GM10248 (cell line): Measurements from ENCODE around the gene GREB1.
"Not testable (repeated sequence)": the region's sequence is repeated elsewhere in the genome, so short reads cannot be mapped to it uniquely, and the experiment has no call there.

Source experiments
- CTCF ChIA-PET: fragments of 300-600 bp; sonication (Branson Sonifier 250); formaldehyde crosslinking; extraction: SDS; loops from one replicate; lab custom pipeline; 2021; ENCODE audit warnings: antibody characterized with exemption; lab: Yijun Ruan, JAX
- POLR2A ChIA-PET: fragments of 350-650 bp; sonication (Branson Sonifier 250); formaldehyde crosslinking; extraction: SDS; loops from one replicate; lab custom pipeline; 2020; ENCODE audit warnings: antibody characterized with exemption; lab: Yijun Ruan, JAX
- DNase-seq: peaks from one replicate; pipeline ENCODE4 v3.0.0; 2012; ENCODE audit errors: extremely low spot score
- CTCF ChIP-seq: IDR thresholded peaks from 2 replicates; pipeline ENCODE4 v1.5.1; 2012; ENCODE audit warnings: mild to moderate bottlenecking, low read depth; ENCODE audit errors: extremely low read depth, missing control alignments, control extremely low read depth

Gene GREB1

DNA sequence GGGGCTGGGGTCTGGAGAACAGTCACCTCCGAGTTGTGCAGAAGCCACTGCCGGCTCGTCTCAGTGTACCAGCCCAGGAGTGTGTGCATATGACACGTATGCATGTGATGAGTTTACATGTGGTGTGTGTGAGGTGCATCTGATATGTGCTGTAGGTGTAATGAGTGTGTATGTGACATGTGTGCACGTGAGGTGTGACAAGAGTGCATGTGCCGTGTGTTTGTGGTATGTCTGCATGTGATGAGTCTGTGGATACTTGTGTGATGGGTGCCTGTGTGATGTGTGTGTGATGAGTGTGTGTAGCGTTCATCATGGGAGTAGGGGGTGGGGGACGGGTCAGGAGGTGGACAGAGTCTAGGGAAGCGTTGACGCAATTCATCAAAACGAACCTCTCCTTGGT, 123.3 kb downstream of the GREB1 start:
- ChIA-PET CTCF (no interaction called here), POLR2A (no interaction called here)
- no peak for DNase-seq
- TF ChIP-seq CTCF = no peak

- TF ChIP-seq CTCF = no peak
- ChIA-PET POLR2A (no interaction called here), CTCF (interaction anchor here (1.3 kb wide), 1 partner anchor 30 kb away, joined by 4 read pairs; no protein-coding TSS in a partner anchor)
- no peak for DNase-seq
These were observed 123.8 kb downstream of the GREB1 start for GRCh38 chr2:11657646-11658045.

- ChIA-PET CTCF (interaction anchor here (1.3 kb wide), 1 partner anchor 30 kb away, joined by 4 read pairs; no protein-coding TSS in a partner anchor), POLR2A (no interaction called here)
- DNase-seq = no peak
- no peak for TF ChIP-seq CTCF
These were observed 124.6 kb downstream of the GREB1 start for GRCh38 chr2:11658208-11659114.

DNA sequence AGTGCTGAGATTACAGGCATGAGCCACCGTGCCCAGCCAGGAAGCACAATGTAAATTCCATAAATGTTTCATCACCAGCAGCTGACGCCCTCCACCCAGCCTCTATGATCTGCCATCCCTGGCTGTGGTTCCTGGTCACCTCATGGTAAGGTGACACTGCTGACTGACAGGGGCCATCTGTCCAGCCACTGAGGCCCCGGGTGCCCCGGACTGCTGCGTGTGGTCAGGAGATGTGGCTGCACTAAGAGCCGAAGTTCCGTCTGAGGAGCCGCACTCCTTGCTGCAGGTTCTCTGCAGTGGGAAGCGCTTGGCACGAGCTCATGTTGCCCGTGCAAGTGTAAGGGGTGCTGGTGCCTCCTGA, 125.2 kb downstream of the GREB1 start:
- no peak for DNase-seq
- TF ChIP-seq CTCF = no peak
- POLR2A ChIA-PET = no interaction called here
- CTCF ChIA-PET = interaction anchor here (1.3 kb wide), 1 partner anchor 29 kb away, joined by 4 read pairs; no protein-coding TSS in a partner anchor

GRCh38 chr2:11659851-11660250, 126.0 kb downstream of the GREB1 start:
- CTCF ChIA-PET = no interaction called here
- DNase-seq = no peak
- POLR2A ChIA-PET = no interaction called here
- no peak for TF ChIP-seq CTCF

DNA sequence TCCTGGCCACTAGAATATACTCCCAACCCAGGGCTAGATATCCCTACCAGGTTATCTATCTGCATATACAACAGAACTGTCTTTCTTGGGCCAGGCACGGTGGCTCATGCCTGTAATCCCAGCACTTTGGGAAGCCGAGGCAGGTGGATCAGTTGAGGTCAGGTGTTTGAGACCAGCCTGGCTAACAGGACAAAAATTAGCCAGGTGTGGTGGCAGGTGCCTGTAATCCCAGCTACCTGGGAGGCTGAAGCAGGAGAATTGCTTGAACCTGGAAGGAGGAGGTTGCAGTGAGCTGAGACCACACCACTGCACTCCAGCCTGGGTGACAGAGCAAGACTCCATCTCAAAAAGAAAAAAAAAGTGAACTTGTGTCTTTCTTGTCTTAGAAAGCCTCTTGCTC, 126.6 kb downstream of the GREB1 start:
- DNase-seq, CTCF ChIA-PET, POLR2A ChIA-PET: not testable (repeated sequence)

DNA sequence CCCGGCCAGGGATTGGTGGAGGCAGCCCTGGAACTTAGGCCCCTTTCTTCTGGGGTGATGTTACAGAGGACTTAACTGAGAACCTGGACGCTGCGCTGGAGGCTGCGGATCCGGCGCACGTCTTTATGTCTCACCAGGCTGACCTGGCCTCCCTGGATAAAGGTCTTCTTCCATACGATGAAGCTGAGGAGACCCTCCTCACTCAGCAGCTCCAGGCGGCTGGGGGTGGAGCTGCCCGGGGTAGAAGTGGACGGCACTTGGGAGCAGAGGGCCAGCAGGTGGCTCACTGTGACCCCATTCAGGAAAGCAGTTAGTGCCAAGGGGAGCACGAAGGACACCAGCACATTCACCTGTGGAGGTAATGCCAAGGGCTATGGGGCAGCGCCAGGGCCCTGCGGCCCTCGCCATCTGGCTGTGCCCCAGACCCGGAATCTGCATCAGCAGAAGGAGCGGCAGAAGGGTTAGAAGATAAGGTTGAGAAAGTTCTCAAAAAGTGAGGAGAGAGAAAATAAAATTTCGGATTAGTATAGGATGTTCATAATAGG, 128.1 kb downstream of the GREB1 start:
- no peak for DNase-seq
- TF ChIP-seq CTCF = no peak
- ChIA-PET POLR2A (no interaction called here), CTCF (no interaction called here)
